ENCODE measurements around the gene MAD2L1. TPM values are rescaled to one million over a fixed set of nuclear protein-coding genes. Genes with fewer than 3 reads are reported as not detected.

The MAD2L1 gene
- total and polyA plus RNA-seq, 2 of the 13 experiments (the other 11 are each of a cell fraction or from before 2014, with no cell fraction given), result 40.6 to 109 TPM

DNA sequence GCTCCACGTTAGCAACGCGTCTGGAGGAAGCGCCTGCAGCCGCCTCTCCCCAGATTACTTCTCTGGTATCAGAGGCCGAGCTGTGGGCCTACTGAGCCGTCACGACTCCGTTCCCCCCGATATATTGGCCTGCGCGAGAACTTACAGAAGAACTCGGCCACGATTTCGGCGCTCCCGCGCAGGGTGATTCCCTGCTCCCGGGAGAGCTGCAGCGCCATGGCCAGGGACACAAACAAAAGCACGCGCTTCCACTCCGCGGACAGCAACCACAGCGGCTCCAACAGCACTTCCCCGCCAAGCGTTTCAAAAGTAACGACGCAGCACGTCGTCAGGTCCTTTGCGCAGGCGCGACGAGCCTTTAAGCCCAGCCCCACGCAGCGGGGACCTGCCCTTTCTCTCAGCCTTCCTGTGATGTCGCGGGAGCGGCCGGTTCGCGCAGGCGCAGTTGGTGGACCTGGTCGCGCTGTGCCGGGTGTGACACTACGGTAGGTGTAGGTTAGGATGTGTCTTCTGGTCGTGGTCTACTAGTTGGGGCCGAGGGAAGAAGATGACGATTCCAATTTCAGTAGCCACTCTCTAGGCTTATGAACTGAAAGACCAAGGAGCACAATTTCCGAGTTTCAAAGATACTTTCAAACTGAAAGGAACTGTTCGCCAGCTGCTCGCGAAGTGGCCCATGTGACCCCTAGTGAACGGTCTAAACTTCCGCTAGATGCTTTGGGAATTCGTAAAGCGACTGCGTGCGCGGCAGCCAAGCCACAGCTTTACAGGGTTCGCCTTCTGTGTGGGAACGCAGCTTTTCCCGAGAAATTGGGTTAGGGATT lies at the start of gene MAD2L1 (continued):
- TF ChIP-seq ARHGAP35 (CRISPR knock-in tag; IDR thresholded peaks at IDR 0.05; ENCODE audit: borderline replicate concordance) (0 out of 2 replicates have a peak, but pooled peaks have one; percentile 15), TOE1 (CRISPR knock-in tag; IDR thresholded peaks at IDR 0.05) (no peak), KAT7 (CRISPR knock-in tag; IDR thresholded peaks at IDR 0.05; ENCODE audit: borderline replicate concordance) (no peak; the same call in 1 of the 2 replicates), EP300 (IDR thresholded peaks at IDR 0.05; ENCODE audit: low read depth in 2 of 2, low read length in 2 of 2) (peak in 1 of 2 experiments; percentile 20; a peak in 1 of 4 replicates), EP300 (CRISPR knock-in tag; IDR thresholded peaks at IDR 0.05; ENCODE audit: borderline replicate concordance) (no peak), ZNF749 (CRISPR knock-in tag; IDR thresholded peaks at IDR 0.05; ENCODE audit: borderline replicate concordance) (no peak), ZNF570 (CRISPR knock-in tag; IDR thresholded peaks at IDR 0.05; ENCODE audit: borderline replicate concordance) (no peak), ZNF33B (CRISPR knock-in tag; IDR thresholded peaks at IDR 0.05) (peak; percentile 37), NR1H2 (CRISPR knock-in tag; IDR thresholded peaks at IDR 0.05; ENCODE audit: borderline replicate concordance, low read depth) (no peak), GZF1 (CRISPR knock-in tag; IDR thresholded peaks at IDR 0.05) (no peak), PPARG (CRISPR knock-in tag; conservative IDR thresholded peaks at IDR 0.05) (no peak), NFRKB (IDR thresholded peaks at IDR 0.05) (no peak), ZNF451 (CRISPR knock-in tag; IDR thresholded peaks at IDR 0.05) (no peak), ZFX (CRISPR knock-in tag; IDR thresholded peaks at IDR 0.05; ENCODE audit: low read depth) (peak; percentile 95), SMARCC2 (IDR thresholded peaks at IDR 0.05) (no peak), MED8 (CRISPR knock-in tag; IDR thresholded peaks at IDR 0.05; ENCODE audit: insufficient replicate concordance) (no peak), ZNF30 (CRISPR knock-in tag; IDR thresholded peaks at IDR 0.05) (no peak), BCL6 (CRISPR knock-in tag; IDR thresholded peaks at IDR 0.05) (no peak), ZNF572 (CRISPR knock-in tag; IDR thresholded peaks at IDR 0.05) (no peak), CCDC6 (CRISPR knock-in tag; IDR thresholded peaks at IDR 0.05) (peak; percentile 57; the same call in 1 of the 2 replicates), POLR2AphosphoS5 (IDR thresholded peaks at IDR 0.05; ENCODE audit: low read depth, low read length) (peak; percentile 96), ZNF12 (CRISPR knock-in tag; IDR thresholded peaks at IDR 0.05) (0 out of 2 replicates have a peak, but pooled peaks have one; percentile 9), TGIF2 (CRISPR knock-in tag; IDR thresholded peaks at IDR 0.05) (peak; percentile 94), RXRB (CRISPR knock-in tag; IDR thresholded peaks at IDR 0.05; ENCODE audit: borderline replicate concordance) (peak; percentile 5; the same call in 1 of the 2 replicates), ZFP90 (CRISPR knock-in tag; IDR thresholded peaks at IDR 0.05; ENCODE audit: borderline replicate concordance) (no peak), KLF16 (CRISPR knock-in tag; IDR thresholded peaks at IDR 0.05) (peak in 1 of 2 experiments; percentile 44; a peak in 1 of 4 replicates), PAX8 (CRISPR knock-in tag; IDR thresholded peaks at IDR 0.05; ENCODE audit: borderline replicate concordance) (no peak)
- TF ChIP-seq, protein P1, sequence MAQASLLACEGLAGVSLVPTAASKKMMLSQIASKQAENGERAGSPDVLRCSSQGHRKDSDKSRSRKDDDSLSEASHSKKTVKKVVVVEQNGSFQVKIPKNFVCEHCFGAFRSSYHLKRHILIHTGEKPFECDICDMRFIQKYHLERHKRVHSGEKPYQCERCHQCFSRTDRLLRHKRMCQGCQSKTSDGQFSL (CRISPR knock-in tag; IDR thresholded peaks at IDR 0.05), result no peak
- TF ChIP-seq, protein P2, sequence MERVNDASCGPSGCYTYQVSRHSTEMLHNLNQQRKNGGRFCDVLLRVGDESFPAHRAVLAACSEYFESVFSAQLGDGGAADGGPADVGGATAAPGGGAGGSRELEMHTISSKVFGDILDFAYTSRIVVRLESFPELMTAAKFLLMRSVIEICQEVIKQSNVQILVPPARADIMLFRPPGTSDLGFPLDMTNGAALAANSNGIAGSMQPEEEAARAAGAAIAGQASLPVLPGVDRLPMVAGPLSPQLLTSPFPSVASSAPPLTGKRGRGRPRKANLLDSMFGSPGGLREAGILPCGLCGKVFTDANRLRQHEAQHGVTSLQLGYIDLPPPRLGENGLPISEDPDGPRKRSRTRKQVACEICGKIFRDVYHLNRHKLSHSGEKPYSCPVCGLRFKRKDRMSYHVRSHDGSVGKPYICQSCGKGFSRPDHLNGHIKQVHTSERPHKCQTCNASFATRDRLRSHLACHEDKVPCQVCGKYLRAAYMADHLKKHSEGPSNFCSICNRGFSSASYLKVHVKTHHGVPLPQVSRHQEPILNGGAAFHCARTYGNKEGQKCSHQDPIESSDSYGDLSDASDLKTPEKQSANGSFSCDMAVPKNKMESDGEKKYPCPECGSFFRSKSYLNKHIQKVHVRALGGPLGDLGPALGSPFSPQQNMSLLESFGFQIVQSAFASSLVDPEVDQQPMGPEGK (CRISPR knock-in tag; IDR thresholded peaks at IDR 0.05), result no peak; the same call in 1 of the 2 replicates
- TF ChIP-seq, protein P3, sequence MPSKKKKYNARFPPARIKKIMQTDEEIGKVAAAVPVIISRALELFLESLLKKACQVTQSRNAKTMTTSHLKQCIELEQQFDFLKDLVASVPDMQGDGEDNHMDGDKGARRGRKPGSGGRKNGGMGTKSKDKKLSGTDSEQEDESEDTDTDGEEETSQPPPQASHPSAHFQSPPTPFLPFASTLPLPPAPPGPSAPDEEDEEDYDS (CRISPR knock-in tag; IDR thresholded peaks at IDR 0.05), result peak; percentile 72
